A673 (cell line): ENCODE data around the gene RPAP3.

Experiments used
- EZH2 ChIP-seq: fragments of 200-600 bp; sonication (generic); IDR thresholded peaks from 2 replicates; pipeline ENCODE4 v1.6.1; 2017; ENCODE audit warnings: borderline replicate concordance, low read depth, mild to moderate bottlenecking, mixed read lengths, antibody characterized with exemption, low read length; ENCODE audit not compliant: poor library complexity, severe bottlenecking
- TF ChIP-seq, protein P1 (sequence below): fragments of 300-800, 200-600 bp; sonication (generic); conservative IDR thresholded peaks from 2 replicates; pipeline ENCODE4 v1.5.1; 2017; ENCODE audit warnings: low read depth, mild to moderate bottlenecking, antibody characterized with exemption, low read length, moderate library complexity, mixed read lengths

DNA sequence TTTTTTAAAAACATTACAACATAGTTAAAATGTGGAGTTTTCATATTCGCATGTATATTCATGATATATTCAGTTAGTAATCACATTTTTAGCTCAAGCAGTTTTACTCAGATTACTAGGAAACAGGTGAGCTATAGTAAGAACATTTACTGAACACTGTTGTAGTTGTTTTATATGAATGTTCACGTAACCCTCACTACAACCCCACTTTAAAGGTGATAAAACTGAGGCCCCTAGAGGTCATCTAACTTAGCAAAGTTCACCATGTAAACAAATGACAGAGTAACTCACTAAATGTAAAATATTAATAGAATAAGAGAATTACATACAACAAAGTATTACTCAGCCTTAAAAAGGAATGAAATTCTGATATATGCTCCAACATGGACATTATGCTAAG, 26.0 kb downstream of the RPAP3 start:
- TF ChIP-seq, protein P1, sequence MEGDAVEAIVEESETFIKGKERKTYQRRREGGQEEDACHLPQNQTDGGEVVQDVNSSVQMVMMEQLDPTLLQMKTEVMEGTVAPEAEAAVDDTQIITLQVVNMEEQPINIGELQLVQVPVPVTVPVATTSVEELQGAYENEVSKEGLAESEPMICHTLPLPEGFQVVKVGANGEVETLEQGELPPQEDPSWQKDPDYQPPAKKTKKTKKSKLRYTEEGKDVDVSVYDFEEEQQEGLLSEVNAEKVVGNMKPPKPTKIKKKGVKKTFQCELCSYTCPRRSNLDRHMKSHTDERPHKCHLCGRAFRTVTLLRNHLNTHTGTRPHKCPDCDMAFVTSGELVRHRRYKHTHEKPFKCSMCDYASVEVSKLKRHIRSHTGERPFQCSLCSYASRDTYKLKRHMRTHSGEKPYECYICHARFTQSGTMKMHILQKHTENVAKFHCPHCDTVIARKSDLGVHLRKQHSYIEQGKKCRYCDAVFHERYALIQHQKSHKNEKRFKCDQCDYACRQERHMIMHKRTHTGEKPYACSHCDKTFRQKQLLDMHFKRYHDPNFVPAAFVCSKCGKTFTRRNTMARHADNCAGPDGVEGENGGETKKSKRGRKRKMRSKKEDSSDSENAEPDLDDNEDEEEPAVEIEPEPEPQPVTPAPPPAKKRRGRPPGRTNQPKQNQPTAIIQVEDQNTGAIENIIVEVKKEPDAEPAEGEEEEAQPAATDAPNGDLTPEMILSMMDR, result no peak
- TF ChIP-seq EZH2, result no peak
